NB4 (cell line): ENCODE results near the gene SCNN1A.
"Not testable (repeated sequence)": the region's sequence is repeated elsewhere in the genome, so short reads cannot be mapped to it uniquely, and the experiment has no call there.

Source experiments
- DNase-seq: peaks from one replicate; pipeline ENCODE4 v3.0.0; 2010; ENCODE audit warnings: low read depth
- H3K4me3 ChIP-seq: one replicate; pipeline ENCODE4 v1.5.1; 2011; ENCODE audit warnings: mild to moderate bottlenecking, low read depth, low read length, moderate library complexity
- MYC ChIP-seq: IDR thresholded peaks from 2 replicates; pipeline ENCODE4 v1.6.1; 2011; ENCODE audit warnings: low read depth, low read length
- POLR2A ChIP-seq: IDR thresholded peaks from 2 replicates; pipeline ENCODE4 v1.6.1; 2011; ENCODE audit warnings: mild to moderate bottlenecking; ENCODE audit not compliant: insufficient read length; ENCODE audit errors: extremely low read depth
- TF ChIP-seq, protein P1 (sequence below): IDR thresholded peaks from 2 replicates; pipeline ENCODE4 v1.6.1; 2011; ENCODE audit warnings: low read depth, low read length
- TF ChIP-seq, protein P2 (sequence below): IDR thresholded peaks from one replicate; pipeline ENCODE4 v1.5.1; 2012; ENCODE audit warnings: low read depth, low read length

Gene SCNN1A

DNA sequence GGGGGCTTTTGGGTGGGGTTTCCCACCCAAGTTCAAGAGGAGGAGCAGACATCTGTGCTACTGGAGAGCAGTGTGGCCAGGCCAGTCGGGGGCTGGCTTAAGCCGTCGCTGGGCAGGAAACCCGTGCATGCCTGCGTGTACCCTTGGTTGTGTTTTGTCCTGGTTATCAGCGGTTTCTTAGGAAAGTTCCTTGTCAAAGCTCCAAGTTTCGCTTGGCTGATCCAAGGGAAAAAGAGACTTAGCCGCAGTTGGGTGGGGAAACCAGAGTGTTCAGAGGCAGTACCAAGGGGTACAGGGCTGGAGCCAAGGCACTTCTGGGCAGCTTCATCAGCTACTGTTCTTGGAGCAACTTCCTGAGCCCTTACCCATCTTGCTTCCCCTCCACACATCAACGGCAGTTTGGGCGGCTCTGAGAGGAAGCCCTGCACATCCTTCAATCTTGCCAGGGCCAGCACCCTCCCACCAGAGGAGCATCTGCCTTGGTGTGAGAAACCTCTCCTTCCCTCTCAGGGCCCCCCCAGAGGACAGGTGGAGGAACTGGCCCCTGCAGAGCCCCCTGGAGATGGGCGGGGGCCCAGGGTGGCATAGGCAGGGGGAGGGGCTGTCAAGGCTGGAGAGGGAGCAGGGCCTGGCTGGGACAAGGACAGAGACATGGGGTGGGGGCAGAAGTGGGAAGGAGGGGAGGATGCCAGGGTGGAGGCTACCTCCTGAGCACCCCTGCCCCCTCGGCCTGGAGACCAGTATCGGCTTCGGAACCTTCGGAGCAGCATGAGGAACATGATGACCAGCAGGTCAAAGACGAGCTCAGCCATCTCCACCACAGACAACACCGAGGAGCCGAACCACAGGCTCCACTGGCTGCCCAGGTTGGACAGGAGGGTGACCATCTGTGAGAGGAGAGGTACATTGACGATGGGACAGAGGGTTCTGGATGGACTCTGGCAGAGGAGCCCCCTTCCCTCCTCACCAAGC lies 27.7 kb downstream of the SCNN1A start:
- TF ChIP-seq, protein P1, sequence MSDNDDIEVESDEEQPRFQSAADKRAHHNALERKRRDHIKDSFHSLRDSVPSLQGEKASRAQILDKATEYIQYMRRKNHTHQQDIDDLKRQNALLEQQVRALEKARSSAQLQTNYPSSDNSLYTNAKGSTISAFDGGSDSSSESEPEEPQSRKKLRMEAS: no peak
- TF ChIP-seq MYC: no peak
- TF ChIP-seq, protein P2, sequence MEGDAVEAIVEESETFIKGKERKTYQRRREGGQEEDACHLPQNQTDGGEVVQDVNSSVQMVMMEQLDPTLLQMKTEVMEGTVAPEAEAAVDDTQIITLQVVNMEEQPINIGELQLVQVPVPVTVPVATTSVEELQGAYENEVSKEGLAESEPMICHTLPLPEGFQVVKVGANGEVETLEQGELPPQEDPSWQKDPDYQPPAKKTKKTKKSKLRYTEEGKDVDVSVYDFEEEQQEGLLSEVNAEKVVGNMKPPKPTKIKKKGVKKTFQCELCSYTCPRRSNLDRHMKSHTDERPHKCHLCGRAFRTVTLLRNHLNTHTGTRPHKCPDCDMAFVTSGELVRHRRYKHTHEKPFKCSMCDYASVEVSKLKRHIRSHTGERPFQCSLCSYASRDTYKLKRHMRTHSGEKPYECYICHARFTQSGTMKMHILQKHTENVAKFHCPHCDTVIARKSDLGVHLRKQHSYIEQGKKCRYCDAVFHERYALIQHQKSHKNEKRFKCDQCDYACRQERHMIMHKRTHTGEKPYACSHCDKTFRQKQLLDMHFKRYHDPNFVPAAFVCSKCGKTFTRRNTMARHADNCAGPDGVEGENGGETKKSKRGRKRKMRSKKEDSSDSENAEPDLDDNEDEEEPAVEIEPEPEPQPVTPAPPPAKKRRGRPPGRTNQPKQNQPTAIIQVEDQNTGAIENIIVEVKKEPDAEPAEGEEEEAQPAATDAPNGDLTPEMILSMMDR: no peak
- TF ChIP-seq POLR2A: no peak
- DNase-seq: no peak
- H3K4me3 ChIP-seq: no peak overlapping the region

DNA sequence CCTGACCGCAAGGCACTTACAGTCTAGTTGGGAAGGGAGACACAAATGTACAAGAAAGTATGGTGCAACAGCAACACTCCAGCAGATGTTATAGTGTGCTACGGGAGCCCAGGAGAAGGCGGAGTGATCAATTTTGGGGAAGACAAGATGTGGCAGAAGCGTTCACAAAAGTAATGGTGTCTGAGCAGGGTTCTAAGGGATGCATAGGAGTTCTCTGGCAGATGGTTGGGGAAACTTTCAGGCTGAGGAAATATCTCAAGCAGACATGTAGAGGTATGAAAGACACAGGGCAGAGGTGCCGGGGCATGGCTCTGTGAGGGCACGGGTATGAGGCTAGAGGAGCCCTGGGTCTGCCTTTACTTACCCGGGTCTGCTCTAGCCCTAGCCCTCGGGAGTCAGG lies 28.4 kb downstream of the SCNN1A start:
- no peak for DNase-seq
- H3K4me3 ChIP-seq: no peak overlapping the region
- TF ChIP-seq, protein P2: no peak
- TF ChIP-seq POLR2A (no peak), MYC (no peak)
- TF ChIP-seq, protein P1: no peak

DNA sequence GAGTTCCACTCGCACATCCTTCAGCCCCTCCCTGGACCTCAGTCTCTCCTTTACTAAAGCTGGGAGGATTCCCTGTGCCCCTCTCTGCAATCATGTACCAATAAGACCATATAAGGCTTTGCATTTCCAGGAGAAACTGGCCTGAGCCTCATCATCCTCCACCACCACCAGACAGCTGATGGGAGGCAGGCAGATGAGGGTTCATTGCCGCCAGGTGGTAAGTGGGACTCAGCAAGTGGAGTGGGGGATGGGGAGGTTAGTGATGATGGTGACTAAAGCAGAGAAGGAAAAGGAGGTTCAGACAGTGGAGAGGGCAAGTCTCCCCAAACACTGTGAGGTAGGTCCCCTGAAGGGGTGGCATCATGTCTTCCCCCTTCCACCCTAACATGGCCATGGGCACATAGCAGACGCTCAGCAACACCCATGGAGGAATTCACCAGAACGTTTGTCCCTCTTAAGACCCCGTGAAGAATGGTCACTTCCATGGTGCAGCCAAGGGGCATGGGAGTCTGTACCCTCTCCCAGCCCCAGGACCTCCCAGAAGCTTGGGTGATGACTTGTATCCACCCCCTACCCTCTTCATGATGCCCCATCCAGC lies 29.0 kb downstream of the SCNN1A start:
- no peak for TF ChIP-seq MYC
- TF ChIP-seq, protein P2: no peak
- TF ChIP-seq, protein P1: no peak
- TF ChIP-seq POLR2A: no peak
- H3K4me3 ChIP-seq: no peak overlapping the region
- DNase-seq: no peak

DNA sequence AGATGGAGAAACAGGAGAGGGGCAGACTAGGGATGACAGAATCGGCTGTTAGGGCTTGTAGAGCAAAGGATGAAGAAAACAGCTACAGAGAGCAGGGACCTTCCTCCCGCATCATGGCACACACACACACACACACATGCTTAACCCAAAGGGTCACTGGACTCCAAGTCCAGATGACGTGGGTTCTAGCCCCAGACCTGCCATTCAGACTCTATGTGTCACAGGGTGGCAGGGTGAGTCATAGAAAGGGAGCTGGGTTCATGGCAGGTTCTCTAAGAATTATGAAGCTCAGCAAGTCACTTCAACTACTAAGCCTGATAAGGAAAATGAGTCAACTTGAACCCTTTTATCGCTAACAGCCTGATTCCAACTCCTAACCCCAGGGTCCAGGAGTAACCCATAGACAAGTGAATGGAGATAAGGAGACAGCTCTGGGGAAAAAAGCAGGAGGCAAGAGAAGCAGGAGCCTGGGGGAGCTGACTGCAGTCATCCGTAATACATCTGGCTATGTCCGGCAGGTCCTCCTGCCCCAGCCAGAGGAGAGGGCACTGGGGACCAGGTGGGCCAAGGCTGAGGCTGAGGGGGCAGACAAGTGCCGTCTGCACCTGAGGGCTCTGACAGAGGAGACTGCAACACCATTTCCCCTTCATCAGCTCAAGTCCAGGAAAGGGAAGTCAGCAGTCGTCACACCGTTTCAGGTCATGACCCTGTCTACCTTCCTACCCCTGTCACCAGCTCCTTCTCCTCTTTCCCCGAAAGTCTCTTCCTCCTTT lies 29.9 kb downstream of the SCNN1A start:
- TF ChIP-seq POLR2A (no peak), MYC (0 out of 2 replicates have a peak, but pooled peaks have one; percentile 12)
- TF ChIP-seq, protein P1: 0 out of 2 replicates have a peak, but pooled peaks have one; percentile 10
- DNase-seq: peak; percentile 65
- no peak overlapping the region for H3K4me3 ChIP-seq

DNA sequence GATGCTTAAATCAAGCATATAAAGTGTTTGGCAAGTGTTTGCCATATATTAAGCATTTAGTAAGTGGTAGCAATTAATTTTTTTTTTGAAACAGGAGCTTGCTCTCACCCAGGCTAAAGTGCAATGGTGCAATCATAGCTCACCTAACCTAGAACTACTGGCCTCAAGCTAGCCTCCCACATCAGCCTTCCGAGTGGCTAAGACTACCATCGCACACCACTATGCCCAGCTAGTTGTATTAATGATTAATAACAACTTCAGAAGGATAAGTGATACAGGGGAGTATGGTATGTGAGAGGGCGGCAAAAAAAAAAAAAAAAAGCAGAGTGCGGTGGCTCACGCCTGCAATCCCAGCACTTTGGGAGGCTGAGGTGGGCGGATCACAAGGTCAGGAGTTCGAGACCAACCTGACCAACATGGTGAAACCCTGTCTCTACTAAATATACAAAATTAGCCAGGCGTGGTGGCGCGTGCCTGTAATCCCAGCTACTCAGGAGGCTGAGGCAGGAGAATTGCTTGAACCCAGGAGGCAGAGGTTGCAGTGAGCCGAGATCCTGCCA lies 31.2 kb downstream of the SCNN1A start:
- DNase-seq, H3K4me3 ChIP-seq: not testable (repeated sequence)

DNA sequence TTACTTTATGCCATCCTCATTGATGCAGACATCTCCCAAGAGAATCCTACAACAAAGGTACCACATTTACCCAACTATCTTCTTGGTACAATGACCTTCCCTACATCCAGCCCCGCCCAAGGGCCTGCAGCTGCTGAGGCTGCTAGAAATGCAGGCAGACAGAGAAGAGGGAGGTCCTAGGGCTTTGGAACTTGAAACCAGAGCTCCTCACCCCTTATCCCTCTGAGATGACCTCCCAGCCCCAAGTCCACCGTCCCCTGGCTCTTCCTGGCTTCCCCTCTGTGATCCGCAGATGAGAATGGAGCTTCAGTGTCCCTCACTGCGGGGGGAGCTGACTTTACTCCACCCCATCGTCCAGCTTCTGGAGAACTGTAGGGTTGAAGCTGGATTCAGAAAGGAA lies 31.8 kb downstream of the SCNN1A start:
- TF ChIP-seq POLR2A (no peak), MYC (no peak)
- TF ChIP-seq, protein P2: no peak
- TF ChIP-seq, protein P1: no peak
- no peak overlapping the region for H3K4me3 ChIP-seq
- DNase-seq: peak; percentile 61
